ENCODE data around the gene ENOPH1.
"Not testable (repeated sequence)": the region's sequence is repeated elsewhere in the genome, so short reads cannot be mapped to it uniquely, and the experiment has no call there.

Gene ENOPH1

DNA sequence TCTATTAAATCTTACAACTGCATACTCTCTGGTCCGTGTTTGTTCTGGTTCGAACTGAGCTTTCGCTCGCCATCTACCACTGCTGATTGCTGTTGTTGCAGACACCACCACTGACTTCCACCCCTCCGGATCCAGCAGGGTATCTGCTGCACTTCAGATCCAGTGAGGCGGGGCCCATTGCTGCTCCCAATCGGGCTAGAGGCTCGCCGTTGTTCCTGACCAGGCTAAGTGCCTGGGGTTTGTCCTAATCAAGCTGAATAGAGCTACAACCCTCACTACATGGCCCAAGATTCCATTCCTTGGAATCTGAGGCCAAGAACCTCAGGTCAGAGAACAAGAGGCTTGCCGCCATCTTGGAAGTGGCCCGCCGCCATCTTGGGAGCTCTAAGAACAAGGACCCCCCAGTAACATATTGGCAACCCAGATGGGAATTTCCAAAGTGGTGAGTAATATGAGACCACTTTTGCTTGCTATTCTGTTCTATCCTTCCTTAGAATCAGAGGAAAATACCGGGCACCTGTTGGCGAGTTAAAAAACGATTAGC is 43.3 kb downstream of the ENOPH1 start:
- H3K27me3 Mint-ChIP-seq = no peaks in the 10 kb centered on the region
- no peaks in the 10 kb centered on the region for H3K4me1 Mint-ChIP-seq (ENCODE audit: low read depth)
- no peak overlapping the region for H3K4me3 Mint-ChIP-seq
- no peaks in the 10 kb centered on the region for H3K9me3 Mint-ChIP-seq (ENCODE audit: low read depth)
- H3K36me3 Mint-ChIP-seq = no peaks in the 10 kb centered on the region
- no peak overlapping the region for H3K27ac Mint-ChIP-seq

DNA sequence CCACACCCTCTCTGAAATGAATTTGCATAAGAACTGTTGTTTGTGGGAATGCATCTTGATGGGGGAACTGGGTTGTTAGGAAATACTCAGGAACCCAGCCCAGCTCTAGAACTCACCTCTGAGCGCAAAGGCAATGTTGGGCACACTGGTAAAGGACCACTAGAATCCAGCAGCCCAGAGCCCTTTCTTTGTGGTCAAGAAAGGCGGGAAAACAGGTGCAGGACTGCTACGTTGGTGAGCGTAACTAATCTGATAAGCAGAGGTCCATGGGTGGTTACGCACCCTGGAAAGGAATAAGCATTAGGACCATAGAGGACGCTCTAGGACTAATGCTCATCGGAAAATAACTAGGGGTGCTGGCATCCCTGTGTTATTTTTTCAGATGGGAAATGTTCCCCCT is 45.5 kb downstream of the ENOPH1 start:
- H3K36me3 Mint-ChIP-seq; H3K4me1 Mint-ChIP-seq (ENCODE audit: low read depth); H3K4me3 Mint-ChIP-seq; H3K9me3 Mint-ChIP-seq (ENCODE audit: low read depth); H3K27me3 Mint-ChIP-seq; H3K27ac Mint-ChIP-seq: not testable (repeated sequence)

DNA sequence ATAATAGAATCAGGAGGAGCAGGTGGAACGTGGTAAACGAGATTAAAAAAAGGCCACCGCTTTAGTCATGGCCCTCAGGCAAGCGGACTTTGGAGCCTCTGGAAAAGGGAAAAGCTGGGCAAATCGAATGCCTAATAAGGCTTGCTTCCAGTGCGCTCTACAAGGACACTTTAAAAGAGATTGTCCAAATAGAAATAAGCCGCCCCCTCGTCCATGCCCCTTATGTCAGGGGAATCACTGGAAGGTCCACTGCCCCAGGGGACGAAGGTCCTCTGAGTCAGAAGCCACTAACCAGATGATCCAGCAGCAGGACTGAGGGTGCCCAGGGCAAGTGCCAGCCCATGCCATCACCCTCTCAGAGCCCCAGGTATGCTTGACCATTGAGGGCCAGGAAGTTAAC is 47.1 kb downstream of the ENOPH1 start:
- H3K4me3 Mint-ChIP-seq; H3K27ac Mint-ChIP-seq; H3K4me1 Mint-ChIP-seq (ENCODE audit: low read depth); H3K27me3 Mint-ChIP-seq; H3K9me3 Mint-ChIP-seq (ENCODE audit: low read depth): not testable (repeated sequence)
- H3K36me3 Mint-ChIP-seq = peaks cover 14% of the 10 kb centered on the region

DNA sequence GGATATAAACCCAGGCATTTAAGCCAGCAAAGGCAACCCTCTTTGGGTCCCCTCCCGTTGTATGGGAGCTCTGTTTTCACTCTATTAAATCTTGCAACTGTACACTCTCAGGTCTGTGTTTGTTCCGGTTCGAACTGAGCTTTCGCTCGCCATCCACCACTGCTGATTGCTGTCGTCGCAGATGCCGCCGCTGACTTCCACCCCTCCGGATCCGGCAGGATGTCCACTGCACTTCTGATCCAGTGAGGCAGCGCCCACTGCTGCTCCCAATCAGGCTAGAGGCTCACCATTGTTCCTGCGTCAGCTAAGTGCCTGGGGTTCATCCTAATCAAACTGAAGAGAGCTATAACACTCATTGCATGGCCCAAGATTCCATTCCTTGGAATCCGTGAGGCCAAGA is 49.2 kb downstream of the ENOPH1 start:
- H3K9me3 Mint-ChIP-seq (ENCODE audit: low read depth) = no peaks in the 10 kb centered on the region
- no peaks in the 10 kb centered on the region for H3K27me3 Mint-ChIP-seq
- no peak overlapping the region for H3K27ac Mint-ChIP-seq
- H3K36me3 Mint-ChIP-seq = peaks cover 20% of the 10 kb centered on the region
- H3K4me1 Mint-ChIP-seq (ENCODE audit: low read depth) = no peaks in the 10 kb centered on the region
- H3K4me3 Mint-ChIP-seq = no peak overlapping the region

DNA sequence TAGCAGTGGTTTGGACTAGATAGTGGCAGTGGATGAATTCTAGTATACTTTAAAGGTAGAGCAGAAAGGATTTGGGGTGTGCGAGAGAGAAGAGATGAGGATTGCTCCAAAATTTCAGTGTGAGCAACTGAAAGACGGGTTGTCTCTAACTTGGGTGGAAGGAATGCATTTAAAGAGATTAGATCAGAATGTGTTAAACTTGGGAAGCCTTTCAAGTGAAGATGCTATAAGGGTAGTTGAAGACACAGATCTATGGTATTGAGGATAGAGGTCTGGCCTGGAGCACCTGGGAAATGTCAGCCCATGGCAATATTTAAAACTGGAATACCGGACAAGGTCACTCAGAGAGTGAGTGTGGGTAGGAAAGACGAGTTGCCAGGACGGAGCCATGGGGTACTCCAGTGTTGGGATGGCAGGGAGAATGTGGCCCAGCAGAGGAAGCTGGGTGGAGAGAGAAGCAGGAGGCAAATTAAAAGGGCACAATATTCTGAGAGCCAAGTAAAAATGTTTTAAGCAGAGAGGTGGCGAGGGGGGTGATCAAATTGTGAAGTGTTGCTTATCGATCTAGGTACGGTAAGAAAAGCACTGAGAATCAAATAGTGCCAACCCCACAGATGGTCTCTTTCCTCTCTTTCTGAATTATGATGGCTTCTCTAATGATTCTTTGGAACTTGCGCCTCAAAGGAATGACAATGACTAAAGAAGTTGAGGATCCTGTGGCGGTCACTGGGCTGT is 50.5 kb downstream of the ENOPH1 start:
- H3K27ac Mint-ChIP-seq = no peak overlapping the region
- H3K4me1 Mint-ChIP-seq (ENCODE audit: low read depth) = no peaks in the 10 kb centered on the region
- peaks cover 22% of the 10 kb centered on the region for H3K36me3 Mint-ChIP-seq
- H3K9me3 Mint-ChIP-seq (ENCODE audit: low read depth) = no peaks in the 10 kb centered on the region
- no peak overlapping the region for H3K4me3 Mint-ChIP-seq
- H3K27me3 Mint-ChIP-seq = no peaks in the 10 kb centered on the region

DNA sequence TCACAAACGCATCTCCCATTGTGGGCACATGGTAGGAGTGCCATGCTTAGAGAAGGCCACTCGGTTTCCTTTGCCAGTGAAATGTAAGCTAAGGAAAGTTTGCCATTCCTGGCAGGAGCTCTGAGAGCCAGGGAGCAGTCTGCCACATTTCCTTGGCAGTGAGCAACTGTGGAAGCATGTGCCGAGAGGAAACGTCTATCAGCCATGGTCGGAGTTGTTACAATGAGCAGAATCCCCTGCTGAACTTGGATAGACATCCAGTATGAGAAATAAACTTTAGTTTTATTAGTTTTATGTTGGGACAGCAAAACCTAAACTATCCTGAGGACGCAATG is 51.1 kb downstream of the ENOPH1 start:
- no peak overlapping the region for H3K27ac Mint-ChIP-seq
- H3K27me3 Mint-ChIP-seq = no peaks in the 10 kb centered on the region
- H3K9me3 Mint-ChIP-seq (ENCODE audit: low read depth) = no peaks in the 10 kb centered on the region
- no peak overlapping the region for H3K4me3 Mint-ChIP-seq
- H3K36me3 Mint-ChIP-seq = peaks cover 22% of the 10 kb centered on the region
- H3K4me1 Mint-ChIP-seq (ENCODE audit: low read depth) = no peaks in the 10 kb centered on the region

DNA sequence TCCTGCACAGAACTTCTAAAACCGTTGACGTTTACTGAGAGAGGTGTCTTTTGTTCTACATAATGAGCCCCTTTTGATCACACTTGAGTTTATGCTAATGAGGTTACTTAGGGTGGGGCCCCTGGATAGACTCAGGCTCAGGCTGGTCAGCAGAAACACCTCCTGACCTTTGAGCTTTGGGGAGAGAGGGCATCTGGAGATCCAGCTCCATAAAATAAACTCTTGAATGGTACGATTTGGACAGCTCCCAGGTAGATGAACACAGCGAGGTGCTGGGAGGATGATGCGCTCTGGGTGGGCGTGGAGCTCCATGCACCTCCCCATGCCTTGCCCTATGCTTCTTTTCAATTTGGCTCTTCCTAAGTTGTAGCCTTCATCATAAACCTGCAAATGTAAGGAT is 52.0 kb downstream of the ENOPH1 start:
- Mint-ChIP-seq H3K4me3 (no peak overlapping the region), H3K27me3 (no peaks in the 10 kb centered on the region), H3K9me3 (ENCODE audit: low read depth) (no peaks in the 10 kb centered on the region), H3K4me1 (ENCODE audit: low read depth) (no peaks in the 10 kb centered on the region), H3K27ac (no peak overlapping the region), H3K36me3 (peaks cover 22% of the 10 kb centered on the region)

DNA sequence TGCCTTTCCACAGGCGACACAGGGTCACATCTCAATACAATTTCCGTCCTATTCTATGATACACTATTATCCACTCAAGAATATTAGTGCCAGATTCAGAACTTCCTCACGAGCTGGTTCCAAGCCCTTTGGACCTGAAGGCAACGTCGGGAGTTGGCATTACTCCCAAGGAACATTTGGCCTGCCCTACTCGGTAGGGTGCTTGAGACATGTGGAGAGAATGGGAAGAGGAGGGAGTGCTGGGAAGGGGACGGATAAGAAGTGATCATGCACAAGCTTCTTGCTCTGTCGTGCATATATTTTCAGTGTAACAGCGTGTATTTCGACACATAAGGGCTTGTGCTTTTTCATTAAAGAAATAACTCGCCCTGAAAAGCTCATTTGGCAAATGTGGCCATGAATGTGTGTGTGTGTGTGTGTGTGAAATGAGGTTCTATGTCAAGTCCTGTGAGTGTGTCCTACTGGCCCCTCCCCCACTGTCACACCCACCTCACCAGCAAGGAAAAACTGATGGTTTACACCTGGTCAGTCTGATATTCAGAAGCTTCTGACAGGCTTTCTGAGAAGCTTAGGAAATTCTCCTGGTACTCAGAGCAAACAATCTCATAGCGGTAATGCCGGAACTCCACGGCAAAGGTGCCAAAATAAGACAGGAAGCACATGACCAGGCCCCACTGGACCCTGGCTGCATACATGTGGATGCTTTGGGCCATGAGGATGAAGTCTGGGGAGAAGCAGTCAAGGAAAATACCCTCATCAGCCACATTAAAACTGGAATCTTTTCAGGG is 54.8 kb downstream of the ENOPH1 start:
- no peak overlapping the region for H3K4me3 Mint-ChIP-seq
- H3K4me1 Mint-ChIP-seq (ENCODE audit: low read depth) = no peaks in the 10 kb centered on the region
- H3K36me3 Mint-ChIP-seq = peaks cover 19% of the 10 kb centered on the region
- no peak overlapping the region for H3K27ac Mint-ChIP-seq
- H3K9me3 Mint-ChIP-seq (ENCODE audit: low read depth) = no peaks in the 10 kb centered on the region
- no peaks in the 10 kb centered on the region for H3K27me3 Mint-ChIP-seq

DNA sequence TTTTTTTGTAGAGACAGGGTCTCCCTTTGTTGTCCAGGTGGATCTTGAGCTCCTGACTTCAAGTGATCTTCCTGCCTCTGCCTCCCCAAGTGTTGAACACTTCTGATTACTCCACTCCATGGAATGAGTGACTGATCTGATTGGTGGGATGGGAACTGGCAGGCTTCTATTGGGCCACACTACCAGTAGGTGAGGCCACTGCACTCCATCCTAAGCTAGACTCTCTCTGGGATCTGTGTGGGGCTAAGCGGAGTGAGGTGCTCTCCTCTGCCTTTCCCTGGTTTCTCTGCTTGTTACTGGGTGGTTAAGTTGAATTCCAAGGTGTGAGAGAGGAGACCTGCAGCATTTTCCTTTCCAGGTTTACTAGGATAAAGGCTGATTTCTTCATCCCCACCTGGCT is 58.7 kb downstream of the ENOPH1 start:
- H3K4me1 Mint-ChIP-seq (ENCODE audit: low read depth) = no peaks in the 10 kb centered on the region
- no peak overlapping the region for H3K4me3 Mint-ChIP-seq
- H3K9me3 Mint-ChIP-seq (ENCODE audit: low read depth) = no peaks in the 10 kb centered on the region
- no peaks in the 10 kb centered on the region for H3K27me3 Mint-ChIP-seq
- H3K36me3 Mint-ChIP-seq = peaks cover 8% of the 10 kb centered on the region
- no peak overlapping the region for H3K27ac Mint-ChIP-seq

DNA sequence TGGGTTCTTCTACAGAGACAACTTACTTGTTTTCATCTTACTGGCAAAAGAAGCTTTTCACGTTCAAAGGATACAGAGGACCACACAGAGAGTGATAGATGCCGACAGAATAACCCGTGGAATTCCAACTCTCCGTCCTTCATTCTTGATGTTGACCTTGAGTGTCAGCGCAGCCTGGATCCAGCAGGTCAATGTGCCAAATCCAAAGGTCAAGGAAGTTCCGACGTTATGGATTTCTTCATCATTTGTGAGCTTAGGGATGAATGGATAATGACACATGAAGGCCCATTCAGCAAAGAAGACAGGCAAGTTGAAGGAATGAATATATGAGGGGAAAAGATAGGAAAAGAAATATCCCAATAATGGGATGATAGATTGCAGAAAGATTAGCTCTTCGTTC is 59.6 kb downstream of the ENOPH1 start:
- H3K9me3 Mint-ChIP-seq (ENCODE audit: low read depth) = no peaks in the 10 kb centered on the region
- H3K27me3 Mint-ChIP-seq = no peaks in the 10 kb centered on the region
- H3K36me3 Mint-ChIP-seq = peaks cover 5% of the 10 kb centered on the region
- no peak overlapping the region for H3K4me3 Mint-ChIP-seq
- no peak overlapping the region for H3K27ac Mint-ChIP-seq
- no peaks in the 10 kb centered on the region for H3K4me1 Mint-ChIP-seq (ENCODE audit: low read depth)

DNA sequence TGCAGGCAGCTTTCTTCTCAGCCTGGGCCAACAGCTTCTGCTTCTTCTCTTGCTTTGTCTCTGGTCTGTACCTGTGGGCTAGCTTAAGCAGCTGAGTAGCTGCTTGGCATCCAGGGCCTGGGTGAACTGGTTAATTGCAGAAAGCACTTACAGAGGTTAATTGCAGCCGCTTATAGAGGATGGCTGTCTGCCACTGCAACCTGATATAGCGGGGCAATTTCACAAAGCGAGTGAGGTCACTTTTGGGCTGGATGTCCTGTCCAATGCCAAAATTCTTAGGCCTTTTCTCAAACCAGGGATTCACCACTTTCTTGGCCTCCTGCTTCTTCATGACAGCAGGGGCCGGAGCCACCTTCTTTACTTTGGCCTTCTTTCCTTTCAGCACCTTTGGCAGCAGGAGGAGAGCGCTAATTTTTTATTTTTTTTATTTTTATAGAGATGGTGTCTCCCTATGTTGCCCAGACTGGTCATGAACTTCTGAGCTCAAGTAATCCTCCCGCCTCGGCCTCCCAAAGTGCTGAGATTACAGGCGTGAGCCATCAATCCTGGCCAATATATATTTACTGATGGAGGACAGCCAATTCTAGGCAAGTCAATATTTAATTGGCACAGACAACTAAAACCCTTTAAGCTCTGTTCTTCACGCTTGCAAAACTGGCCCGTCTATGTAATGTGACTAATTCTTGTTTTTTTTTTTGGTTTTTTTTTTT is 61.0 kb downstream of the ENOPH1 start:
- Mint-ChIP-seq H3K9me3 (ENCODE audit: low read depth) (no peaks in the 10 kb centered on the region), H3K4me1 (ENCODE audit: low read depth) (no peaks in the 10 kb centered on the region), H3K27ac (no peak overlapping the region), H3K36me3 (peaks cover 5% of the 10 kb centered on the region), H3K4me3 (no peak overlapping the region), H3K27me3 (no peaks in the 10 kb centered on the region)

DNA sequence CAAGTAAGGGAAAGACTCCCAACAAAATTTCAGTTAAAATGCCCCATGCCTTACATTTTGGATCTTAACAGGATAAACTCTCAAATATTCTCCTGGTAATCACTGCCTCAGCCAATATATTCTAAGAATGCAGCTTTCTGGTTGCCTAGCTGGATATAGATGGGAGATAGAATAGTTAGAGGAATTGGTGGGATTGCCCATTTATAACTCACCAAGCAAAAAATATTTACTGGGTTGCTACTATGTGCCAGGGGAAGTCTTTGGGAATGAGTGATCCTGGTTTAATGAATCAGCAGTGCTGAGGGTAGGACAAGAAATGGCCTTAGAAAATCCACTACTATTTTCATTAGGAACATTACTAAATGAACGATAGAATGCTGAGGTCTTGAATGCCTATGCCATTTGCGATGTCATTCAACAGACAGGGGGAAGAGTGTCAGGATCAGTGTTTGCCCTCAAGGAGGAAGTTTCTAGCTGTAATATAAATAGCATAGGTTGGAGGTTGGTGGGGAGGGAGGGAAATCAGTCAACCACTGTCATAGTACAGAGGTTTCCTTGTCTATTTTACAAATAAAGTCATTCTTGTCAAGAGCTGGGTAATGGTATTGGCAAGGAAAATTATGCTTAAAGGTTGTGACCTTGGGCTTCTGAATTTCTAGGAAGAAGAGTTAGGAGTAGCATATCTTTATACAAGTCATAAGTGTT is 63.5 kb downstream of the ENOPH1 start:
- Mint-ChIP-seq H3K27me3 (no peaks in the 10 kb centered on the region), H3K27ac (no peak overlapping the region), H3K4me3 (no peak overlapping the region), H3K4me1 (ENCODE audit: low read depth) (no peaks in the 10 kb centered on the region), H3K36me3 (peaks cover 9% of the 10 kb centered on the region), H3K9me3 (ENCODE audit: low read depth) (no peaks in the 10 kb centered on the region)

DNA sequence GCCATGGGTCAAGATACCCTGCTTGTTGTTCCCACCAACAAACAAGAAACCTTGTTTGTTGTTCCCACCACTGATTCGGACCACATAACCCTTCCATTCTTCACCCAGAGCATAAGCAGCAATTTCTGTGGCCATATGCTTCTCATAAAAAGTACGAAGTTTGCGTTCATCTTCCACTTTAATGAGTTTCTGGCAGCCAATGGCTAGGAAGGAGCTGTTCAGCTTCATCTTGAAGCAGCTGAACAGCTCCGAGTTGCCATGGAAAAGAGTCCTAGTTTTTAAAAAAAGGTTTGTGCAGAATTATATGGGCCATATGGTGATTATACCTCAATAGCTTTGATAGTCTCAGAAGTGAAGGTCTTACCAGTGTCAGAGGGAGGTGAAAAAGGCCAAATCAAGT is 65.3 kb downstream of the ENOPH1 start:
- Mint-ChIP-seq H3K4me3 (no peak overlapping the region), H3K27ac (no peak overlapping the region), H3K36me3 (peaks cover 11% of the 10 kb centered on the region), H3K9me3 (ENCODE audit: low read depth) (no peaks in the 10 kb centered on the region), H3K4me1 (ENCODE audit: low read depth) (no peaks in the 10 kb centered on the region), H3K27me3 (no peaks in the 10 kb centered on the region)

DNA sequence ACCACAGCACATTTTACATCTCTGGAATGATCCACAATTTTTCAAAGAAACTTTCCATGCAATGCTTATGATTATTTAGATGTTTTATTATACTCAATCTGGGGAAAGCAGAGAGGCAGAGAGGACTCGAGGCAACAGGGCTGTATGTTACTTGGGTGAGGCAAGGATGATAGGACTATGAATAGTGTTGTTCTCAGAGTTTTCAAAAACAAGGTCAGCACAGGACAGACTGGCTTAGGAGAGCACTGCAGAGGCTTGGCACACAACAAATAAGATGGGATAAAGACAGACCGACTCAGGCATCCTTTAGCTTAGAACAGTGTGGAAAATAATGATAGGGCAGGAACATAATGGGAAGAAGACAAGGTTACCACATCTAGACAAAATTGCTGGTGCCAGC is 66.0 kb downstream of the ENOPH1 start:
- no peaks in the 10 kb centered on the region for H3K4me1 Mint-ChIP-seq (ENCODE audit: low read depth)
- H3K36me3 Mint-ChIP-seq = peaks cover 11% of the 10 kb centered on the region
- no peaks in the 10 kb centered on the region for H3K27me3 Mint-ChIP-seq
- no peaks in the 10 kb centered on the region for H3K9me3 Mint-ChIP-seq (ENCODE audit: low read depth)
- no peak overlapping the region for H3K4me3 Mint-ChIP-seq
- H3K27ac Mint-ChIP-seq = no peak overlapping the region

Measured in activated naive CD8-positive, alpha-beta T cell (primary cell).